ENCODE results near the gene ZNF496. TPM values are rescaled to one million over a fixed set of nuclear protein-coding genes. Genes with fewer than 3 reads are reported as not detected.

The ZNF496 gene
- total and polyA plus RNA-seq, 2 of the 4 experiments (the other 2 are of a cell fraction) = 11.7 to 16.2 TPM

DNA sequence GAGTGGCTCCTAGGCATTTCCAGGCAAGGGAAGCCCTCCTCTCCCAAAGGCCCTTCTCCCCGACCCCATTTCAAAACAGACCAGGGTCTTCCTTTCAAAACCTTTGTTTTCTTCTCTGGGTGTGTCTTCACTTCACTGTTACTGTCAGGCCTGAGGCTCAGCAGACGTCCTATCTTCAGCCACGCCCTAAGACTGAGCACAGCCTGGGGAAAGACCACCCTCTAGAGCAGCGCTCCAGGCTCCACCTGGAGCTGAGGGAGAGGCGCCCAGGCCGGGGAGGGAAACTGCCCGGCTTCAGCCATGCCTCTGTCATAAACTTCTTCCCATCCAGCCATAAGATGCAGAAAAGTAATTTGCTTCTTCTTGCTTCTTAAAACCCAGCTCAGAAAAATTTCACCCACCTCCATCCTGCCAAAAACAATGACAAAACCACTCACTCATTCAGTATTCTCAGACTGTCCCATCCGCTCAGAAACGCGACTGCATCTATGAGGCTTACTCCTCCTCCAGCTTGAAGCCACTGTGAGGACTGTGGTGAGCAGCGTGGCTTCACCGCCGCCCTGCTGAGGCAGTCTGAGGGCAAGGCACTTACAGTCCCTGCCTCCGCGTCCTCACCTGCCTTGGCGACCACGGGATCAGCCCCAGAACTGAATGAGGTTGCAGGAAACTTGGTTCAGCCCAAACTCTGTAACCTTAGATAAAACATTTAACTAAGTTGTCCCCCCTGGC is 39.7 kb downstream of the ZNF496 start:
- dilution Hi-C loops (cut with HindIII; ENCODE audit: low sequenced_read_pairs, unreplicated experiment) = no loop called here
- POLR2A ChIA-PET (ENCODE audit: unreplicated experiment) = no interaction called here

More for the DNA sequence above, 39.7 kb downstream of the ZNF496 start:
- H3K4me3 ChIP-seq (ENCODE audit: insufficient read depth, low read depth, low read length) = no peak overlapping the region
- peaks cover 4% of the 10 kb centered on the region; the same call in 1 of the 2 replicates for H4K20me1 ChIP-seq (ENCODE audit: insufficient read depth, low read length)
- TF ChIP-seq MXI1 (IDR thresholded peaks at IDR 0.05; ENCODE audit: borderline replicate concordance, low read depth, low read length) = no peak
- no peak for TF ChIP-seq SMC3 (IDR thresholded peaks at IDR 0.05; ENCODE audit: low read depth, low read length)
- no peak for TF ChIP-seq BHLHE40 (IDR thresholded peaks at IDR 0.05; ENCODE audit: low read depth, low read length)
- TF ChIP-seq, protein P1, sequence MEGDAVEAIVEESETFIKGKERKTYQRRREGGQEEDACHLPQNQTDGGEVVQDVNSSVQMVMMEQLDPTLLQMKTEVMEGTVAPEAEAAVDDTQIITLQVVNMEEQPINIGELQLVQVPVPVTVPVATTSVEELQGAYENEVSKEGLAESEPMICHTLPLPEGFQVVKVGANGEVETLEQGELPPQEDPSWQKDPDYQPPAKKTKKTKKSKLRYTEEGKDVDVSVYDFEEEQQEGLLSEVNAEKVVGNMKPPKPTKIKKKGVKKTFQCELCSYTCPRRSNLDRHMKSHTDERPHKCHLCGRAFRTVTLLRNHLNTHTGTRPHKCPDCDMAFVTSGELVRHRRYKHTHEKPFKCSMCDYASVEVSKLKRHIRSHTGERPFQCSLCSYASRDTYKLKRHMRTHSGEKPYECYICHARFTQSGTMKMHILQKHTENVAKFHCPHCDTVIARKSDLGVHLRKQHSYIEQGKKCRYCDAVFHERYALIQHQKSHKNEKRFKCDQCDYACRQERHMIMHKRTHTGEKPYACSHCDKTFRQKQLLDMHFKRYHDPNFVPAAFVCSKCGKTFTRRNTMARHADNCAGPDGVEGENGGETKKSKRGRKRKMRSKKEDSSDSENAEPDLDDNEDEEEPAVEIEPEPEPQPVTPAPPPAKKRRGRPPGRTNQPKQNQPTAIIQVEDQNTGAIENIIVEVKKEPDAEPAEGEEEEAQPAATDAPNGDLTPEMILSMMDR (conservative IDR thresholded peaks at IDR 0.05; ENCODE audit: low read depth, low read length) = no peak
- in situ Hi-C loops (cut with MboI; ENCODE audit: low sequenced_read_pairs) = no loop called here
- H3K9ac ChIP-seq (ENCODE audit: low read depth, low read length) = no peak overlapping the region
- H4K91ac ChIP-seq (ENCODE audit: insufficient read depth, low read depth, low read length) = no peak overlapping the region
- peak overlapping the region; percentile 70 for H2AFZ ChIP-seq (replicated peaks; ENCODE audit: low read length, poor library complexity)
- no peak overlapping the region for H4K8ac ChIP-seq (ENCODE audit: low read depth in 2 of 2, low read length in 2 of 2)
- 79% methylated on average over 7 of the region's 17 CpGs; no CpG with 5 or more reads in 1 of the 2 experiments for WGBS, 2 experiments (ENCODE audit: extremely low coverage in 2 of 2, insufficient read length in 1 of 2)
- DNase-seq (no peak), ATAC-seq (ENCODE audit: low read depth) (no peak)
- H3K56ac ChIP-seq (ENCODE audit: extremely low read depth, insufficient read depth, low read length) = no peak overlapping the region
- intact Hi-C loops (cut with micrococcal nuclease) = loop anchor here (10.0 kb wide), 1 partner anchor 187 kb away; the partner anchor contains the start of gene ZNF669
- H3K14ac ChIP-seq (replicated peaks; ENCODE audit: low read depth, low read length) = no peak overlapping the region
- H2BK15ac ChIP-seq (ENCODE audit: low read depth, low read length) = no peak overlapping the region
- H3K23ac ChIP-seq (ENCODE audit: low read depth, low read length) = no peak overlapping the region
- H3K9me1 ChIP-seq (ENCODE audit: insufficient read depth, low read length) = peaks cover 8% of the 10 kb centered on the region; the same call in 1 of the 2 replicates
- BruUV-seq (replicated peaks) = no TSS peak
- no peaks in the 10 kb centered on the region for H3K79me1 ChIP-seq (ENCODE audit: low read depth in 1 of 2, low read length in 2 of 2)
- H3K27ac ChIP-seq (ENCODE audit: insufficient read depth, low read length) = no peak overlapping the region
- H3K36me3 ChIP-seq (ENCODE audit: control insufficient read depth, insufficient read depth, low read length) = no peaks in the 10 kb centered on the region
- no peak overlapping the region for H3K4me2 ChIP-seq (ENCODE audit: low read depth, low read length)
- H3K4ac ChIP-seq (ENCODE audit: low read depth, low read length) = no peak overlapping the region
- H3K27me3 ChIP-seq (ENCODE audit: control insufficient read depth, insufficient read depth, low read length) = no peaks in the 10 kb centered on the region
- CTCF ChIA-PET = no interaction called here
- H2BK120ac ChIP-seq (ENCODE audit: low read depth, low read length) = no peak overlapping the region
- no peak overlapping the region for H4K5ac ChIP-seq (ENCODE audit: low read depth, low read length)
- peaks cover 10% of the 10 kb centered on the region for H3K4me1 ChIP-seq (ENCODE audit: control insufficient read depth, insufficient read depth, low read length)
- H2AK9ac ChIP-seq (replicated peaks; ENCODE audit: low read depth, low read length, poor library complexity) = no peak overlapping the region
- H2BK5ac ChIP-seq (ENCODE audit: low read depth, low read length, poor library complexity, severe bottlenecking) = no peak overlapping the region
- no peak overlapping the region for H2AK5ac ChIP-seq (ENCODE audit: low read depth, low read length)
- H3K9me3 ChIP-seq (ENCODE audit: control insufficient read depth, insufficient read depth, low read length) = peaks cover 2% of the 10 kb centered on the region; the same call in 1 of the 2 replicates
- H2BK20ac ChIP-seq (ENCODE audit: low read depth, low read length) = no peak overlapping the region
- H3K18ac ChIP-seq (ENCODE audit: low read depth, low read length) = no peak overlapping the region
